GM18511 (cell line): ENCODE results near the gene SMPX.

Experiments used
- ATAC-seq: cut with Tn5 transposase; IDR thresholded peaks from one replicate; pipeline ENCODE4 v1.9.1; 2021; ENCODE audit warnings: mild to moderate bottlenecking, moderate library complexity; ENCODE audit not compliant: unreplicated experiment

Gene SMPX

GRCh38 chrX:21658746-21659145, 99.2 kb downstream of the SMPX start:
- ATAC-seq: no peak

GRCh38 chrX:21658152-21658737, 99.7 kb downstream of the SMPX start, which contains the start of gene KLHL34:
KLHL34 (minus strand) TSS chrX:21658330; CDS start chrX:21657788, 542 bp downstream.
- ATAC-seq: no peak

- ATAC-seq: no peak
Observed at GRCh38 chrX:21657318-21658151, 100.4 kb downstream of the SMPX start.

DNA sequence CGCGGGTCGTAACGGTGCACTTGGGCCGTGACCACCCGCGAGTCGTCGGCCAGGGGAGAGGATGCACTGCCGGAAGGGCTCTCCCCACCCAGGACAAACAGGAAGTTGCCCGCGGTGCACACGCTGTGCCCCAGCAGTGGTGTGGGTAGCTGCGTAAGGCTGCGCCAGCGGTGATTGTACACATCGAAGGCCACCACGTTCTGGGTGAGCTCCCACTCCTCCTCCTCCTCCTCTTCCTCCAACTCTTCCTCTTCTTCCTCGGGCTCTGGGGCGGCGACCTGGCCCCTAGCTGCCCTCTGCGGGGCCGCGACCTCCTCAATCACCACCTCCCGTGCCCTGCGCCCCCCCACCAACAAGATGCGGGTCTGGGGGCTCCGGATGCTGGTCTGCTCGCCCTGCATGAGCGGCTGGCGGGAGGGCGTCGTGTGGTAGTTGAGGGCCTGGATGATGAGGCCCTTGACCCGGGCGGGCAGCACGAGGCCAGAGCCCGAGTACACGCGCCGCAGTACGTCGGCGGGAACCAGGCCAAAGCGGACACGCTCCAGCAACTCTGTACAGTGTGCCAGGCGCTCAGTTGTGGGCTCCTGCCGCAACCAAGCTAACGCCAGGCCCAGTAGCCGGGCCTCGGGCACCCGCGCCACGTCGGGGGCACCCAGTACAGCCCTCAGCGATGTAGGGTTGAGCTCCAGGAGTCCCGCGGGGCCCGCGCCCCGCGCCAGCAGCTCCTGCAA, 101.2 kb downstream of the SMPX start:
- ATAC-seq: no peak
